Fibroblast of the aortic adventitia (primary cell): ENCODE results near the gene NEU1. TPM values are rescaled to one million over a fixed set of nuclear protein-coding genes. Genes with fewer than 3 reads are reported as not detected.

Source experiments
- DNase-seq: peaks from one replicate; pipeline ENCODE4 v3.0.0-alpha.2; 2010; ENCODE audit warnings: low read depth
- H3K4me3 ChIP-seq: 2 replicates; pipeline ENCODE4 v1.5.1; 2011; ENCODE audit warnings: low read depth, mild to moderate bottlenecking, control low read depth, low read length, moderate library complexity
- total RNA-seq: library from RNA; depleted of rRNA; stranded (reverse); fragments of >200 nt; gene quantifications from 2 replicates; pipeline ENCODE4 v1.2.3, GENCODE V29; 2012; ENCODE audit warnings: low replicate concordance
- TF ChIP-seq, protein P1 (sequence below): IDR thresholded peaks from 2 replicates; pipeline ENCODE4 v1.5.1; 2011; ENCODE audit warnings: mild to moderate bottlenecking, low read length, control low read depth, inconsistent platforms; ENCODE audit not compliant: insufficient read depth

NEU1 gene
- total RNA-seq, 1 donor = 35.8 TPM

DNA sequence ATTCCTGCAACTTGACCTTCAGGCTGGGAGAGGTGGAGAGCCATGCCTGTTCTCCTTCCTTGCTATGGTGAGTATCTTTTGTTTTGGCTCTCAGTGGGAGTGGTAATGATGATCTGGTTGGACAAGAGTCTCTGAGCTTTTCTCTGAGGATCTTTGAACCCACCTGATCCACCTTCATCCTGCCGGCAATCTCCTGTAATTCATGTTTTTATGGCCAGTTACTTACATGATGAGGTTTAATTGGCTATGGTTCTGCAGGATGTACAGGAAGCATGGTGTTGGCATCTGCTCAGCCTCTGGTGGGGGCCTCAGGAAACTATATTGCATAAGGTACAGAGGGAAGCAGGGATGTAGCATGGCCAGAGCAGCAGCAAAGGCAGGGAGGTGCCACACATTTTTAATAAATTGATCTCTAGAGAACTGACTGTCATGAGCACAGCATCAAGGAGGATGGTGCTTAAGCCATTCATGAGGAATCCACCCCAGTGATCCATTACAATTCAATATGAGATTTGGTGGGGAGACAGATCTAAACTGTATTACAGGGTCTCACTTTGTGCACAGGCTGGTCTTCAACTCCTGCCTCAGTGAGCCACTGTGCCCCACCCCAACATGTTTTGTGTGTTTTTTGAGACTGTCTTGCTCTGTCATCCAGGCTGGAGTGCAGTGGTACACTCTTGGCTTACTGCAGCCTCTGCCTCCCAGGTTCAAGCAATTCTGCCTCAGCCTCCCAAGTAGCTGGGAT lies 25.1 kb downstream of the NEU1 start:
- no peak for DNase-seq
- TF ChIP-seq, protein P1, sequence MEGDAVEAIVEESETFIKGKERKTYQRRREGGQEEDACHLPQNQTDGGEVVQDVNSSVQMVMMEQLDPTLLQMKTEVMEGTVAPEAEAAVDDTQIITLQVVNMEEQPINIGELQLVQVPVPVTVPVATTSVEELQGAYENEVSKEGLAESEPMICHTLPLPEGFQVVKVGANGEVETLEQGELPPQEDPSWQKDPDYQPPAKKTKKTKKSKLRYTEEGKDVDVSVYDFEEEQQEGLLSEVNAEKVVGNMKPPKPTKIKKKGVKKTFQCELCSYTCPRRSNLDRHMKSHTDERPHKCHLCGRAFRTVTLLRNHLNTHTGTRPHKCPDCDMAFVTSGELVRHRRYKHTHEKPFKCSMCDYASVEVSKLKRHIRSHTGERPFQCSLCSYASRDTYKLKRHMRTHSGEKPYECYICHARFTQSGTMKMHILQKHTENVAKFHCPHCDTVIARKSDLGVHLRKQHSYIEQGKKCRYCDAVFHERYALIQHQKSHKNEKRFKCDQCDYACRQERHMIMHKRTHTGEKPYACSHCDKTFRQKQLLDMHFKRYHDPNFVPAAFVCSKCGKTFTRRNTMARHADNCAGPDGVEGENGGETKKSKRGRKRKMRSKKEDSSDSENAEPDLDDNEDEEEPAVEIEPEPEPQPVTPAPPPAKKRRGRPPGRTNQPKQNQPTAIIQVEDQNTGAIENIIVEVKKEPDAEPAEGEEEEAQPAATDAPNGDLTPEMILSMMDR = no peak
- peak overlapping the region; percentile 96 for H3K4me3 ChIP-seq

DNA sequence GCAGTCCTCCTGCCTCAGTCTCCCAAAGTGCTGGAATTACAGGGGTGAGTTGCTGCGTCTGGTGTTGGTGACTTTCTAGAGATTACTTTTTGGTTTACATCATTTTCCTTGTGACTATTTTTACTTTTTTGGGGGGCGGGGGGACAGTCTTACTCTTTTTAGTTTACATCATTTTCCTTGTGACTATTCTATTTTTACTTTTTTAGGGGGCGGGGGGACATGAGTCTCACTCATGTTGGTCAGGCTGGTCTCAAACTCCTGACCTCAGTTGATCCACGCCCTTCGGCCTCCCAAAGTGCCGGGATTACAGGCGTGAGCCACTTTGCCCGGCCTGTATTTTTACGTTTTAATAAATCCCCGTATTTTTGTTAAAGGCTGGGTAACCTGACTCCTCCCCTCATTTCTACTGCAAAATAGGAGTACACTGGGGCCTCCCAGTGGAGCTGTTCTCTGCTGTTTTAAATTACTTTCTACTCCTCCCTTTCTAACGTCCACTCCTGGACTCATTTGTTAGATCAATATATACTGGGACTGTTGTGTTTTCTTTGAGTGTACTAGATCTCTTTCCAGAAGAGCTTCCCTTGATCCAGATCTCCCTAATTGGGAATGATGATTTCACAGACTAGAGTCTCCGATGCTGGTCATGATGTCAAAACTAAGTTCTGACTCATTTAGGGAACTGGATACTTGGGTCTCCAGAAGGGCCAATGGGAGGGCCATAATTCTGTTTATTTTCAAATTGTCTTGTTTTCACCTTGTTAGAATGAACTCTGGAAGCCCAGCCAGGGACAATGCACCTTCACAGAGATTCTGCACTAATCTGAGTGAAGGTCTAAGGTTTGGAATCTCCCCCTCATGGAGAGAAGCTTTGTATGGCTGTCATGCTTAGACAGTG lies 25.9 kb downstream of the NEU1 start:
- H3K4me3 ChIP-seq = peak overlapping the region; percentile 96
- DNase-seq = peak; percentile 61
- TF ChIP-seq, protein P1 = peak; percentile 14

DNA sequence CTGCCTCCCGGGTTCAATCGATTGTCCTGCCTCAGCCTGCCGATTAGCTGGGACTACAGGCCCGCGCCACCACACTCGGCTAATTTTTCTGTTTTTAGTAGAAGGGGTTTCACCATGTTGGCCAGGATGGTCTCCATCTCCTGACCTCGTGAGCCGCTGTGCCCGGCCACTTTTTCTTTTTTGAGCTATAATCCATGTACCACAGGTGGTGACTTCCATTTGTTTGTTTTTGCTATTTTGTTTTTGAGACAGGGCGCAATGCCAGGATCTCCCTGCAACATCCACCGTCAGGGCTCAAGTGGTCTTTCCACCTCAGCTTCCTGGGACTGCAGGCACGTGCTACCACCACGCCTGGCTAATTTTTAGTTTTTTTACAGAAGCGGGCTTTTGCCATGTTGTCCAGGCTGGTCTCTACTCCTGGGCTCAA lies 26.6 kb downstream of the NEU1 start:
- no peak for DNase-seq
- TF ChIP-seq, protein P1 = no peak
- peak overlapping the region; percentile 96 for H3K4me3 ChIP-seq

DNA sequence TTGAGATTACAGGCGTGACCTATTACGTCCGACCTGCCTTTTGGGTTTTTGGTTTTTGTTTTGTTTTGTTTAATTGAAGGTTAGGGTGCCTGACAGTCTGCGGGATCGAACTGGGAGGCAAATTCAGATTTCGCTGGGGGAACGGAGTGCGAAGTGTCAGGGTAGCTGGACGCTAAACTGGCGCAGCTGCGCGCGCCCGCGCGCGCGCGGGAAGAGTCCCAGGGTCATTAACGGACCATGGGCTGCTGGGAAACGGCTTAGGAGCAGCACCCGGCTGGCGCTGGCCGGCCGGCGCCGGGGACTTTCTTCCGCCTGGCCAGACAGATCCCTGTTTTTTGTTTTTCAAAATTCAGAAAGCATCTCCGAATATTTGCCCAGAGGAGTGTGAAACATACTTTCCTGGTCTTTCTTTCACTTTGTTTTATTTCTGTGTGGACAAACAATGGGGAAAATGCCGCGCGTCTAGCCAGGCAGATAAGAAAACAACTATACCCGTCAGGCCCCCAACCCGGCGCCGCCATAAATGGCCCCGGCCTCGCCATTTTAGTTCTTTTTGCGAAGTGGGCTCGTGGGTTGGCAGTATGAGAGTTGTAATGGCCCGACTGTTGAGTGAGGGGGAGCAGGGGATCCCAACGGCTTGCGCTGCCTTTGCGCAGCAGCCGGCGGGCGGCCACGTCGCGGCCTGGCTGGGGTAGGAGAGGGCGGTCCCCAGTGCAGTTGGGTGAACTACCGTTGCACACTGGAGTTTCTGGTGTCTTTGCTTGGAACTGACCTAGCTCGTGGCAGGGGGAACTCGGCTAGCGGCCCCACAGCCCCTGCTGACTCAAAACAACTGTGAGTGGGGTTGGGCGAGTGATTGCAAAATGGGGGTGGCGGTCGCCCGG lies 28.0 kb downstream of the NEU1 start:
- H3K4me3 ChIP-seq = peak overlapping the region; percentile 96
- TF ChIP-seq, protein P1 = no peak
- DNase-seq = peak; percentile 86

DNA sequence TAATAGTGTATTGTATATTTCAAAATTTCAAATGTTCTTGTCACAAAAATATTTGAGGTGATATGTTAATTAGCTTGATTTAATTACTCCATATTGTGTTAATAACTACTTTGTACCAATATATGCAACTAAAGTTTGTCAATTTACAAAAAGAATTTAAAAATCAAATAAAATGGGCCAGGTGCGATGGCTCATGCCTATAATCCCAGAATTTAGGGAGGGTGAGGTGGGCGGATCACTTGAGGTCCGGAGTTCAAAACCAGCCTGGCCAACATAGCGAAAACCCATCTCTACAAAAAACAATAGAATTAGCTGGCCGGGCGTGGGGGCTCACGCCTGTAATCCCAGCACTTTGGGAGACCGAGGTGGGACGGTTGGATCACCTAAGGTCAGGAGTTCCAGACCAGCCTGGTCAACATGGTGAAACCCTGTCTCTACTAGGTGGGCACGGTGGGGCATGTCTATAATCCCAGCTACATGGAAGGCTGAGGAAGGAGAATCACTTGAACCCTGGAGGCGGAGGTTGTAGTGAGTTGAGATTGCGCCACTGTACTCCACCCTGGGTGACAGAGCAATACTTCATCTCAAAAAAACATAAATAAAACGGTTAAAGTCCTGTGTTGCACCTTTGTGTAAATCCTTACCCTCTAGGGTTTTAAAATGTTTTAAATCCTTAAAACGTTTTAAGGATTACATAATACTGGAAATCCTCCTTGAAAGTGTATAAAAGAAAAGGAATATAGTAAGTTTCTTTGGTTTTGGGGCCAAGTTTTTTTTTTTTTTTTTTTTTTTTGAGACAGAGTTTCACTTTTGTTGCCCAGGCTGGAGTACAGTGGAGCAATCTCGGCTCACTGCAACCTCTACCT lies 31.0 kb downstream of the NEU1 start:
- TF ChIP-seq, protein P1 = no peak
- peak; percentile 27 for DNase-seq
- peak overlapping the region; percentile 85 for H3K4me3 ChIP-seq
